HG03354 (cell line): Measurements from ENCODE around the gene CTDSP2.

Experiments used
- ATAC-seq: cut with Tn5 transposase; IDR thresholded peaks from one replicate; pipeline ENCODE4 v1.9.1; 2021; ENCODE audit warnings: mild to moderate bottlenecking; ENCODE audit not compliant: unreplicated experiment, poor library complexity, severe bottlenecking

CTDSP2 gene

DNA sequence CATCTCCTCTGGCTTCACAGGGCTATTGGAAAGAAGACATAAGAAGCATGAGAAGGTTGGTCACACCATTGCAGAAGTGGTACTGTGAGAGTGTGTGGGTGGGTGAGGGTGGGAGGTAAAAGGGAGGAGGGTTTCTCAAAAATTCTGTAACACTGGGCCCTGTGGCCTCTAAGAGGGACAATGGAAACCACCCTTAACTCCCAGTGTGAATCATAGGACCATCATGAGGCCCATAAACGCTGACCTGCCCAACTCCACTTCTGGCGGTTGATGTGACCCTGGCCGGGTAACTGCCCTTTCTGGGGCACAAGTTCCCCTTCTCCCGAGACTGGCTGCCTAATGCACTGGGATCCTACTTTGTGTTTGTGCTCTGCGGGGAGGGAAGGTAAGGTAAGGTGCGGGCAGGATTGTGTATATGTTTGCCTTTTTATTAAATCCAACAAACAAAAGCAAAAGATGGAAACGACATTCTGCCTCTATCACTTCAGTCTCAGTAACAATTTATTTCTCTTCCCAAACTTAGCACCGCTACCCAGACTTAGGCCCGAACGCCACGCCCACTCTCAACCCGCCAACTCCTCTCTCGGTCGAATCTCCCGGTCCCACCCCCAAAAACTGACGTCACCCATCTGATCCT is 75.2 kb downstream of the CTDSP2 start:
- ATAC-seq, result peak; percentile 81

DNA sequence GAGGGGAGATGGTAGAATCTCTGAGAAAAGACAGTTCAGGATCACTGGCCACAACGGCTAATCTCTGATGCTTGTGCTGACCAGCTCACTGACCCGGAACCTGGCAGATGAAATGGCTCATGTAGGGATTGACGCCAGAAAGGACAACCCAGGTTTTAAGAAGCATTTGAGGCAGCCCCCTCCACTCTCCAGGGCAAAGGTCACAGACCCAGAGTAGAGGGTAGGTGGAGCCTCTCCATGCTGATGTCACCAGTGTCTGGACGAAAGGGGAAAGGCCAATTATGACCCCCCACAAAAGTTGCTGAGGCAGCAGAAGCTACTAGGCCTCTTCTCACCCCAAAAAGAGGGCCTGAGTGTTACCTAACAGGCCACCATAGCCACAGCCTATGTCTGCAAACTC is 75.8 kb downstream of the CTDSP2 start:
- ATAC-seq, result no peak
